ENCODE measurements around the gene ELOVL6. TPM values are rescaled to one million over a fixed set of nuclear protein-coding genes. Genes with fewer than 3 reads are reported as not detected.
"Not testable (repeated sequence)": the region's sequence is repeated elsewhere in the genome, so short reads cannot be mapped to it uniquely, and the experiment has no call there.

The ELOVL6 gene
- total RNA-seq, 1 donor from 2014 or later, result 7.3 TPM

DNA sequence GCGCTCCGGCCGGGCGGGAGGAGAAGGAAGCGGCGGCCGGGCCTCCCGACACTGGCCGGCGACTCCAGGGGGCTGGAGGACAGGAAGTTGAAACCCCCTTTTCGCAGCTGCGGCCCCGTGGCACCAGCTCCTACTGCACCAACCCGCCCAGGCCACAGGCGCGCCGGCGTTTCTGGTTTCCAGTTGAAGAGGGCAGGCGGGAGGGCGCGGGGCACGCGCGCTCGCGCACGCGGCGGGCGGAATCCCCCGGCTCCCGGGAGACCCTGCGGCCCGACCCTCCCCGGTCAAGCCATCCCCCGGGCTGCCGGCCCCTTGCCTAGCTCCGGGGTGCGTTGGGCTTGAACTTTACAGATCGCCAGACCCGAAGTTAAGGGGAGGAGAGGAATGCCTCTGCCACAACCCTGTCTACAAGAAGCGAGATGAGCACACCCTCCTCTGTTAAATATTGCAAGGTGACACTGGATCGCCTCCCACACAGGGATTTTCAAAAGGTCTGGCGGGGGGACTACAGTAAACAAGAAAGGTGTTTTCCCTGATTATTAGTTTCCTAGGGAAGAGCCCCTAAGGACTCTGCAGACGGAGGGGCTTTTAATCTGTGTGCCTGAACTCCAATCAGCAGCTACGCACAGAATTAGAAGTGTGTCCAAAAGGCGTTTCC lies 1.4 kb downstream of the ELOVL6 start:
- no peak for DNase-seq (ENCODE audit: low read depth, low spot score)

GRCh38 chr4:110196206-110196870 lies 2.1 kb downstream of the ELOVL6 start:
- no peak for DNase-seq (ENCODE audit: low read depth, low spot score)

DNA sequence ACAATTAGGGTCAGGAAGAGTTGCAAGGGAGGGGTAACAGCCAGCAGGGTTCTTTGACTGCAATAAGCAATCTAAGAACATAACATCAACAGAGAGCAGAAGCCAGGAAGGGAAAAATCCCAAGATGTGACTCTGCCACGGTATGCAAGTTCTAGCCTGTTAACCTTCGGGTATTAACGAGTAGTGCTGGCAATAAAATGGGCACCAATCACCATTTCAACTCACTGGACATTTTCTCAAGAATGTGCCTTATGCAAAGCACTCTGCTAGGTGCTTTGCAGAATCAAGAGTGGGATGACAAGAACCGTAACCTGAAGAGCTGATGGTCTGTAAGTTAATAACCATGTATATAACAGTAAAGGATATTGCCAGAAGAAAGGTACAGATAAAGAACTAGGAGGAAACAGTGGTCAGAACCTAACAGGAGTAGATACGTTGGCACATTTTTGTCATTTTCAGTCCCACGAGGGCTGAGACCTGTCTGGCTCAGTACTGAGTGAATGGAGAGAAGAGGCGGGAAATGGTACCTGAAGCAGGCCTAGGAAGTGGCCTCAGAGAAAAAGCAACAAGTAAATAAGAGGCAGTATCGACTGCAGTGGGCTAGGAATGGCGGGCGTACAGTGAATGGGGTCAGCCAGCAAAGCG lies 2.7 kb downstream of the ELOVL6 start:
- DNase-seq (ENCODE audit: low read depth, low spot score), result no peak

DNA sequence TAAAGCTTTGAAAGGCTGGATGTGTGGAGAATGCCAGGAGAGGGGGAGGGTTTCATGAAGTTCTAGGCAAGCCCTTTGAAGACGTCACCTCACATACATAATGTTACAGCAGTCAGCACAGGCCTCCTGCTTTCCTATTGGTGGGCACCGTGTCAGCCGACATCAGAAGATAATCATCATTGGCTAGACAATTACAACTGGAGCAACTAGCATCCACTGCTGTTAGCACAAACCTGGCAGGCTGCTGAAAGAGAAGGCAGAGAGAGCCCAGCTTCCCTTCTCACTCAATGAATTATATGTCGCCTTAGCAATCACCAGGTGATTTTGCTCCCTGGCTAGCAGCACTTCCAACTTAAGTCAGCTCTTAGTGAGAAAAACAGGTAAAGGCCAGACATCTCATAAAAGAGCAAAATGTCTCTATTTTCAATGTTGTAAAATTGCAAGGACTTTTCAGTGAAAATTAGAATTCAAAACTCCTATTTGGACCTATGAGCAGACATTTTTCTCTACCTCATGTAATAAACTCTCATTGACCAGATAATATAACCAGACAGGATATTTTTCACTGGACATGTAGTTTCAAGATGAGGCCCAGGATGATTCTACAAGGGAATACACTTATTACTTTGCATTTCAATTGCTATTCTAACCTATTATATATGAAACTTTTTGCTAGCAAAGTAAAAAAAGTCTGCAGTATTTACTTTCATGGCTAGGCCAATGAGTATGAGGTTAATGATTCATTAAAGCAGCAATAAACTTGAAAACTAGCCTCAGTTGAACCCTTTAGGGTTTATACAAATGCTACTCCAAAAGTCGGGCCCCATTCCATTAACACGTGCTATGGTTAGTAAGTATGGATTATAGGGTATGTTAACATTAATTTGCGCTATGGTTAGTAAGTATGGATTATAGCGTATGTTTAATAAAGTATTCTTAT lies 4.3 kb downstream of the ELOVL6 start:
- DNase-seq (ENCODE audit: low read depth, low spot score), result peak; percentile 68

DNA sequence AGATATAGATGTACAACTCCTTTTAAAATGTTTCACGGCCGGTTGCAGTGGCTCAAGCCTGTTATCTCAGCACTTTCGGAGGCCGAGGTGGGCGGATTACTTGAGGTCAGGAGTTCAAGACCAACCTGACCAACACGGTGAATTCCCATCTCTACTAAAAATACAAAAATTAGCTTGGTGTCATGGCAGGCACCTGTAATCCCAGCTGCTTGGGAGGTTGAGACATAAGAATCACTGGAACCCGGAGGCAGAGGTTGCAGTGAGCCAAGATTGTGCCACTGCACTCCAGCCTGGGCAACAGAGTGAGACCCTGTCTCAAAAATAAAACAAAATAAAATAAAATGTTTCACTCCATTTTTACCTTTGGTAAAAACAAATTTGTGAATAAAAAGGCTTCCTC lies 5.1 kb downstream of the ELOVL6 start:
- DNase-seq (ENCODE audit: low read depth, low spot score), result not testable (repeated sequence)

DNA sequence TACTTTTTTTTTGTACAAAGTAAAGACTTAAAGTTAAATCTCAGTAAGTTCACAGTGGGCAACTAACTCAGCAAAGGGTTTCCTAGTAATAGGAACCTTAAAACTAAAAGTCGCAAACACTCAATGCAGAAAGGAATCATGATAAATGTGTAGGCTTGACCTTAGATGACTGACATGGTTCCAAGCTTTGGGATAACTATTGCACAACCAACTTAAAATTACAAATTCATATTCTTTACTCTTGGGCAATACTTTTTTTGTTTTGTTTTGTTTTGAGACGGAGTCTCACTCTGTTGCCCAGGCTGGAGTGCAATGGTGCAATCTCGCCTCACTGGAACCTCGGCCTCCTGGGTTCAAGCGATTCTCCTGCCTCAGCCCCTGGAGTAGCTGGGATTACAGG lies 8.2 kb downstream of the ELOVL6 start:
- no peak for DNase-seq (ENCODE audit: low read depth, low spot score)

- DNase-seq (ENCODE audit: low read depth, low spot score), result no peak
These were observed 10.3 kb downstream of the ELOVL6 start for GRCh38 chr4:110188113-110188512.

DNA sequence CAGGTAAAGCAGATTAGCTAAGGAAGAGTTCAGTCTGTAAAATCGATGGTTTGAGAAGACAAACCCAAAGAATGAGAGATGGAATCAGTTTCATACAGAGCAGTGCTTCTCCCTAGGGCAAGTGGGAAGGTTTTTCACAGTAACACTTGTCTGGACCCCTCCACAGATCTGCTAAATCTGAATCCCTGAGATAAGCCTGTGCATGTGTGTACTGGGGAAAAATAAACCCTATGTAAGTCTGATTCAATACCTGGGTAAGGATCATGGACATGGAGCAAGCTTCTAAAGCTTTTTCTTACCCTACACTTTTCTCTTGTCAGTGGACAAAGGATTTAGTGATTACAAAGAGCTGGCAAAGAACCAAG lies 13.6 kb downstream of the ELOVL6 start:
- no peak for DNase-seq (ENCODE audit: low read depth, low spot score)

DNA sequence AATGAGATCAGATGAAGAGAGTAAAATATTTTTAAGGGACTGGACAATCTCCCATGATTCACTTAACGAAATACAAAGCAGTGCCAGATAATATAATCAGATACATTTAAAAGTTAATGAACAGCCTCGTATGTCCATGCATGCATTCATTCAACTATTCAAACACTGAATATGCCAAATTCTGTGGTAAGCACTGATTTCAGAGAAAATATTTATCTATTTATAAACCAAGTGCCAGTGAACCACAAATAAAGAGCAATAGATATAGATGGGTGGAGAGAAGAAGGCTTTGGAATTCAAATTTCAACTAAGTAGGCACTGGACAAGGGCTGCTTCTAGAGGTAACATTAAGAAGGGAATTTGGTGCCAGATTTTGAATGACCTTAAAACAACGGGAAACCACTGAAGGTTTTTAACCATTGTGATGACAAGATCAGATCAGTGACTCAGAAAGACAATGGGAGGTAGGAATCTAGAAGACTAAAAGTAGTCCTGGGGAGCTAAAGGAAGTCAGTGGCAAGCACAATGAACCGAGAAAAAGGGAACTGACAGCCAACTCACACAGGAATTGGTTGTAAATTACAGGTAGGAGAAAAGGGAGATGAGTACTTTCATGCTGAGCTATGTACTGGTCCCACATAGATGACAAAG lies 14.2 kb downstream of the ELOVL6 start:
- DNase-seq (ENCODE audit: low read depth, low spot score), result no peak

DNA sequence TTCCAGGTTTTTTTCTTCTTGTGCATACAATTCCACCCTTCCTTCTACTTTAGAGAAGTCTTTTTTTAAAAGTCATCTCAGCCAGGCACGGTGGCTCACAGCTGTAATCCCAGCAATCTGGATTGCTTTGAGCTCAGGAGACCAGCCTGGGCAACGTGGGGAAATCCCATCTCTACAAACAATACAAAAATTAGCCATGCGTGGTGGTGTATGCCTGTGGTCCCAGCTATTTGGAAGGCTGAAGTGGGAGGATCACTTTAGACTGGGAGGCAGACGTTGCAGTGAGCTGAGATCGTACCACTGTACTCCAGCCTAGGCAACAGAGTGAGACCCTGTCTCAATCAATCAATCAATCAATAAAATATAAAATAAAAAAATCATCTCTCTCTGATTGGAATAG lies 14.8 kb downstream of the ELOVL6 start:
- no peak for DNase-seq (ENCODE audit: low read depth, low spot score)

DNA sequence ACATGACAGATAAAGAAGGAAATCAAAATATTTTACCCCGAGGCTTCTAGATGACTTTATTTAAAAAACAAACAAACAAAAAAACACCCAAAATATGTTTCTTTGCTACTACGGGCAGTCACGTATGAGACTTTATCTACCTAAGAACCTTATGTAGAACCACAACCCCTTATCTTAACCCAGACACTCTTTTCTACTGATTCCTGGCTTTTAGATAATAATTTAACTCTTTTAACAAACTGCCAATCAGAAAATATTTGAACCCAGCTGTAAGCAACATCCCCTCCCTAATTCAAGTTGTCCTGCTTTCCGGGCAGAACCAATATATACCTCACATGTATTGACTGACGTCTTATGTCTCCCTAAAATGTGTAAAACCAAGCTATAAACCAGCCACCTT lies 15.4 kb downstream of the ELOVL6 start:
- DNase-seq (ENCODE audit: low read depth, low spot score), result no peak

DNA sequence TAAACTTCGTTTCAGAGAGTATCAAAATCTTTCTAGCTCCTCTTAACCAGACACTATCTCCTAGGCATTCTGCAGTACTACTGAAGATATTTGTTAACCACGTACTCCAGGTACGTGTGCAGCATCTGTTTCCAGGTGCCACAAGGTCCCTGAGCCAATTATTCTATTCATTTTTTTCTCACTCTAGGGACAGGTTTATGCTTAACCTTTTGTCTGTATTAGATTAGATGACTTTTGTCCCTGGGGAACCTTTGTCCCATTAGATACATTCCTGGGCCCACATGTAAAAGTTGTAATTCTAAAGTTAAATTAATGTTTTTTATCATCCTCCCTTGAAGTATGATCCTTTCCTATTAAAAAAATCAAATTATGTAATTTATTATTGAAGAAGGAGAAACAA lies 16.5 kb downstream of the ELOVL6 start:
- DNase-seq (ENCODE audit: low read depth, low spot score), result no peak

DNA sequence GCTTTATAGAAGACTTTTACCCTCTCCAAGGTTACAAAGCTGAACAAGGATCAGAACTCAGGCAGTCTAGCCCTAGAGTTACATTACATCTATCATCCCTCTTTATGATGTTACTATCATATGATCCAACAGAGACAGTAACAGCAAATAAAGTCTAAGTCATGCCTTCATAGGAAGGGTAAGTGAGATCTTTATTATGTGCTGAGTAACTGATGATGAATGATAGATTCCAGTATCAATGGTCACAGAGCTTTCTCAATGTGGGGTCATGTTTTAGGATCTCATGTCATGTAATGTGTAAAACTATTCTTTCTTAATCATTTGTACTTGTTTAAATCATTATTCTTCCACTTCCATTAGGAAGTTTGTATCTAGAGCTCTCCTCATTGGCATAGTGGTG lies 22.8 kb downstream of the ELOVL6 start:
- DNase-seq (ENCODE audit: low read depth, low spot score), result no peak

DNA sequence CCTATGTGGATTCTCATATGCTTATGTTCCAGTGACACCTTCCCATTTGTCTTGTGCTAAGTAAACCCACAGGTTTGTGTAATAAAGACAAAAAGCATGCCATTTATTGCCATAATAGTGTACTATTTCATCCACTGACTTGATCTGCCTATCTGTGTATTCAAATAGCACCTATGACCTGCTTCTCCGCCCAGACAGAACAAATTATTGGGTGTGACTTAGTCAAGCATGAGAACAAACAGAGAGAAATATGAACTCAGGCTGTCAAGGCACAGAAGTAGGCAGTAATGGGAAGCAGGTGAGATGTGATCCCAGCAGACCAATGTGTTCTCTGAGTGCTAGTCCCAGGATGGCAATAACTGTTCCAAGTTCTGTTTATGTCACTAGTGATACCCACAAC lies 25.4 kb downstream of the ELOVL6 start:
- DNase-seq (ENCODE audit: low read depth, low spot score), result no peak

DNA sequence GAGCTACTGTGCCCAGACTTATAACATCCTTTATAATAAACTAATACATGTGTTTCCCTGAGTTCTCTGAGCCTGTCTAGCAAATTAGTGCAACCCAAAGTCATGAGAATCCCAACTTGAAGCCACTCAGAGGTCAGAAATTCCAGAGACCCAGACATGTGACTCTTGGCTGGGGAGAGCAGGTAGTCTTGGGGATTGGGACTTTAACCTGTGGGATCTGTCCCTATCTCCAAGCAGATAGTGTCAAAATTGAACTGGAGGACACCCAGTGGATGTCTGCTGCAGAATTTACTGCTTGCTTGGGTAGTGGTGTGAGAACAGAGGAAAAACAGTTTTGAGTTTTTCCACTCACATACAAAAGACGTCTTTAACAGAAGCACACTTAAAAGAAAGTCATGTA lies 26.4 kb downstream of the ELOVL6 start:
- DNase-seq (ENCODE audit: low read depth, low spot score), result no peak

- no peak for DNase-seq (ENCODE audit: low read depth, low spot score)
These were observed 27.6 kb downstream of the ELOVL6 start for GRCh38 chr4:110170861-110171260.

- DNase-seq (ENCODE audit: low read depth, low spot score), result peak; percentile 11
These were observed 32.8 kb downstream of the ELOVL6 start for GRCh38 chr4:110165382-110166286.

- no peak for DNase-seq (ENCODE audit: low read depth, low spot score)
These were observed 33.6 kb downstream of the ELOVL6 start for GRCh38 chr4:110164856-110165255.

GRCh38 chr4:110164251-110164650 lies 34.2 kb downstream of the ELOVL6 start:
- DNase-seq (ENCODE audit: low read depth, low spot score), result no peak

- DNase-seq (ENCODE audit: low read depth, low spot score), result no peak
These were observed 34.9 kb downstream of the ELOVL6 start for GRCh38 chr4:110163327-110164069.
